K562 (cell line): Measurements from ENCODE around the gene RBM20. TPM values are rescaled to one million over a fixed set of nuclear protein-coding genes. Genes with fewer than 3 reads are reported as not detected.
A peak's percentile ranks its signal among the peaks of the same experiment; 100 is the strongest.

Source experiments
- ATAC-seq: fragments of 200-7000 bp; cut with Tn5 transposase; 3 replicates; pipeline ENCODE4 v1.9.1; 2020; ENCODE audit warnings: moderate library complexity
- BruUV-seq: library from RNA; stranded (reverse); fragments of 400-500 nt; replicated peaks from 2 replicates; lab custom pipeline; 2021; lab: Mats Ljungman, UMichigan
- CTCF ChIA-PET: fragments of 300-600 bp; formaldehyde crosslinking; extraction: SDS; loops from one replicate; lab custom pipeline; 2021; ENCODE audit warnings: low intra/inter-chr PET ratio; lab: Yijun Ruan, JAX
- POLR2A ChIA-PET: fragments of 300-600, 350-650 bp; sonication (Branson Sonifier 250); formaldehyde crosslinking; extraction: SDS; loops from one replicate; lab custom pipeline; 2021; ENCODE audit warnings: antibody characterized with exemption, inconsistent platforms; lab: Yijun Ruan, JAX
- DNase-seq, 4 experiments: peaks; one replicate each; pipeline versions ENCODE4 v3.0.0 to v3.0.0-alpha.2; 2011 to 2018; ENCODE audit warnings: low spot score in 3 of 4, mixed read lengths in 3 of 4; ENCODE audit errors: extremely low read depth in 1 of 4
- FAIRE-seq: peaks from 2 replicates; lab custom pipeline; 2011; peaks lifted over from hg19 to GRCh38; lab: Jason Lieb, UNC
- H2AFZ ChIP-seq: 2 replicates; pipeline ENCODE4 v1.6.0; 2011; ENCODE audit warnings: low read depth, low read length, control low read depth, inconsistent platforms
- H3K27ac ChIP-seq: fragments of 200-600 bp; 3 replicates; pipeline ENCODE4 v1.8.0; 2011; ENCODE audit warnings: low read depth, mild to moderate bottlenecking, control low read depth, inconsistent platforms, low read length, moderate library complexity, mixed read lengths; ENCODE audit errors: extremely low read depth
- H3K27me3 ChIP-seq, 2 experiments: fragments of 300-600 bp in 1 of 2; 2 replicates in 1 of 2; 3 replicates in 1 of 2; pipeline versions ENCODE4 v1.6.0 to v1.8.0; 2011; ENCODE audit warnings: inconsistent platforms in 2 of 2, low read length in 2 of 2, mild to moderate bottlenecking in 1 of 2, mixed read lengths in 1 of 2, moderate library complexity in 1 of 2; ENCODE audit not compliant: control insufficient read depth in 2 of 2, insufficient read depth in 2 of 2
- H3K36me3 ChIP-seq: fragments of 300-600 bp; 3 replicates; pipeline ENCODE4 v1.8.0; 2011; ENCODE audit warnings: mild to moderate bottlenecking, low read length, inconsistent platforms; ENCODE audit not compliant: control insufficient read depth, insufficient read depth
- H3K4me1 ChIP-seq, 2 experiments: fragments of 200-600 bp in 1 of 2; replicated peaks in 1 of 2; 2 replicates in 1 of 2; 3 replicates in 1 of 2; pipeline versions ENCODE4 v1.5.1 to v1.8.0; 2011; ENCODE audit warnings: inconsistent platforms in 2 of 2, low read length in 2 of 2, mild to moderate bottlenecking in 1 of 2, mixed read lengths in 1 of 2, moderate library complexity in 1 of 2; ENCODE audit not compliant: control insufficient read depth in 2 of 2, insufficient read depth in 2 of 2
- H3K4me2 ChIP-seq: 2 replicates; pipeline ENCODE4 v1.6.1; 2011; ENCODE audit warnings: low read length, control low read depth, inconsistent platforms, mixed read lengths; ENCODE audit not compliant: insufficient read depth
- H3K4me3 ChIP-seq: fragments of 200-600 bp; sonication (generic), shearing (Covaris generic); 2 replicates; pipeline ENCODE4 v1.5.1; 2016; ENCODE audit warnings: control low read depth, inconsistent platforms
- H3K79me2 ChIP-seq: fragments of 200-600 bp; 3 replicates; pipeline ENCODE4 v1.8.0; 2011; ENCODE audit warnings: low read length, inconsistent platforms; ENCODE audit not compliant: control insufficient read depth, insufficient read depth
- H3K9ac ChIP-seq, 2 experiments: 2 replicates each; pipeline versions ENCODE4 v1.6.0 to v1.6.1; 2011; ENCODE audit warnings: low read depth in 2 of 2, low read length in 2 of 2, control low read depth in 1 of 2, inconsistent platforms in 1 of 2, mild to moderate bottlenecking in 1 of 2, mixed read lengths in 1 of 2; ENCODE audit not compliant: insufficient read depth in 1 of 2
- H3K9me1 ChIP-seq: one replicate; pipeline ENCODE4 v1.6.0; 2011; ENCODE audit warnings: inconsistent platforms, mild to moderate bottlenecking, low read length, moderate library complexity; ENCODE audit not compliant: control insufficient read depth, insufficient read depth
- H3K9me3 ChIP-seq: replicated peaks from 2 replicates; pipeline ENCODE4 v1.5.1; 2011; ENCODE audit warnings: low read depth, low read length, inconsistent platforms; ENCODE audit not compliant: control insufficient read depth, insufficient read depth
- H4K20me1 ChIP-seq: replicated peaks from 2 replicates; pipeline ENCODE4 v1.6.1; 2011; ENCODE audit warnings: low read length, inconsistent platforms, mixed read lengths; ENCODE audit not compliant: control insufficient read depth, insufficient read depth
- AFF1 ChIP-seq, 2 experiments: fragments of 450-650 bp; IDR thresholded peaks; 2 replicates each; pipeline ENCODE4 v1.6.1; 2018; ENCODE audit warnings: mild to moderate bottlenecking in 2 of 2, low read depth in 1 of 2; ENCODE audit not compliant: partially characterized antibody in 2 of 2
- ZFP36 ChIP-seq: fragments of 150-350 bp; IDR thresholded peaks from 2 replicates; pipeline ENCODE4 v1.6.1; 2018; ENCODE audit warnings: low read length, low read depth; ENCODE audit not compliant: partially characterized antibody
- ZKSCAN8 ChIP-seq: fragments of 200-800 bp; sonication (Bioruptor generic); IDR thresholded peaks from 2 replicates; pipeline ENCODE4 v1.6.1; 2016; ENCODE audit warnings: missing genetic modification characterization, missing compliant biosample characterization
- WGBS: fragments of 100-300 bp; shearing (Covaris generic); methylation state at CpG from one replicate; pipeline ENCODE4 v1.1.6; 2016; ENCODE audit warnings: low coverage, mixed read lengths; ENCODE audit not compliant: insufficient coverage; ENCODE audit errors: missing lambda C conversion rate; 5-methylcytosine and 5-hydroxymethylcytosine counted together
- in situ Hi-C: fragments of 300-500 bp; cut with MboI; formaldehyde crosslinking; loops from 4 replicates; pipeline ENCODE4 v1.15.0; 2018; ENCODE audit warnings: inconsistent platforms, mixed read lengths
- intact Hi-C: fragments of 100-400 bp; cut with micrococcal nuclease; formaldehyde crosslinking; loops from 2 replicates; pipeline ENCODE4 v1.14.2; 2022
- polyA plus RNA-seq, 8 experiments: library from polyadenylated mRNA; depleted of rRNA in 4 of 8; stranded (reverse) in 5 of 8; unstranded in 3 of 8; fragments of >200 nt; fragmentation: Nextera tagmentation in 2 of 8; fragmentation: Illumina TruSeq in 1 of 8; extraction: Ambion mirVana in 2 of 8; extraction: Trizol in 1 of 8; gene quantifications; 2 replicates each; pipeline versions ENCODE4 v1.2.1 to v1.2.3, GENCODE V29; 2011 to 2014; ENCODE audit warnings: inconsistent platforms in 1 of 8, missing spikeins in 1 of 8
- total RNA-seq, 7 experiments: library from RNA; depleted of rRNA in 6 of 7; stranded (reverse); fragments of >200 nt in 6 of 7; fragmentation: Illumina TruSeq in 2 of 7; extraction: Trizol in 2 of 7; gene quantifications; 2 replicates each; pipeline versions ENCODE4 v1.2.1 to v1.2.3, GENCODE V29; 2011 to 2021; ENCODE audit warnings: low replicate concordance in 1 of 7

Gene RBM20
- total and polyA plus RNA-seq, 9 of the 15 experiments (the other 6 are each of a cell fraction or from before 2014, with no cell fraction given): 0.63 to 5.7 (median 3.2) TPM

DNA sequence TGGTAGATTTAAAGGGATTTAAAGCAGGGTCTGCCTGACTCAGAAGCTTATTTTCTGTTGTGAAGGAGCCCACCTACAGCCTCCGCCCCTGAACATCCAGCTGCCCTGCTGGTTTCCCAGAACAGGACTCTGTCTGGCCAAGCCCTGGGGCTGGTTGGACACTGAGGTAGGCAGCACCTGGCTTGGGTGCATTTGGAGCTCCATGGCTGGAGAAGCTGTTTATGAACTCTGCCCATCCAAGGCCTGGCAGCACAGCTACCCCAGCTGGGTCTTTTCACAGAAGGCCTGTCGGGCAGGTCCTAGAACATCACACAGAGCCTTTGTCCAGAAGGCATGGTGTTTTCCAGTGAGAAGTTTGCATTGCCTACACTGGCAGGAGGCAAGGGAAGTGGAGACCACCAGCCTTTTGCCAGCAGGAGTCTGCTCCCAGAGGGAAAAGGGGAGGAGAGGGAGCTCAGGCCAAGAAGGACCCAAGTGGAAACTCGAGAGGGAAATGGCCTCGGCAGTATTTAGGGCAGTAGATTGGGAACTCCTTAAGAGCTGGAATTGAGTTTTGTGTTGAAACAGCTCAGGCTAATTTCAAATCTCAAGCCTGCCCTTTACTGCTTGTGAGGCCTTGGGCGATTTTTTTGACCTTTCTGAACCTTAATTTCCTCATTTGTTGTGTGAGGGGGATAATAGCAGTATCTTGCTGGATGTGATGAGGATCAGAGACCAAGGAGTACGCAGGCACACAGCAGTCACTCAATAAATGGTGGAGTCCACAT lies 215.3 kb downstream of the RBM20 start:
- in situ Hi-C loops: no loop called here
- DNase-seq (no peak), ATAC-seq (no peak), FAIRE-seq (peak; percentile 37)
- peaks cover 4% of the 10 kb centered on the region; the same call in 1 of the 2 replicates for H3K9me3 ChIP-seq
- WGBS: 38% methylated on average over 6 of the region's 6 CpGs
- intact Hi-C loops: no loop called here
- H3K4me3 ChIP-seq: no peak overlapping the region
- TF ChIP-seq ZFP36 (peak; percentile 38), ZKSCAN8 (peak; percentile 97; the same call in 1 of the 2 replicates), AFF1 (IDR thresholded peaks at IDR 0.05; ENCODE audit: low read depth in 1 of 2, partially characterized antibody in 2 of 2) (no peak)
- no peaks in the 10 kb centered on the region for H3K27me3 ChIP-seq
- H3K9me1 ChIP-seq: no peaks in the 10 kb centered on the region
- H3K4me1 ChIP-seq: peaks cover 21 to 51% of the 10 kb centered on the region in 2 experiments
- CTCF ChIA-PET: no interaction called here
- POLR2A ChIA-PET: interaction anchor here (0.9 to 2.0 kb wide), 2 partner anchors 11 to 15 kb away, joined by 3 to 5 read pairs; no protein-coding TSS in a partner anchor
- H3K9ac ChIP-seq: peak overlapping the region in 1 of 2 experiments; percentile 37; a peak in 2 of 4 replicates
- no peaks in the 10 kb centered on the region for H3K79me2 ChIP-seq
- H2AFZ ChIP-seq: peak overlapping the region; percentile 60
- H3K36me3 ChIP-seq: no peaks in the 10 kb centered on the region
- no peak overlapping the region for H3K4me2 ChIP-seq
- H4K20me1 ChIP-seq: no peaks in the 10 kb centered on the region
- BruUV-seq: no TSS peak
- peak overlapping the region; percentile 10; the same call in 1 of the 3 replicates for H3K27ac ChIP-seq
